HFFc6 (cell line): ENCODE data around the gene GLI1. TPM values are rescaled to one million over a fixed set of nuclear protein-coding genes. Genes with fewer than 3 reads are reported as not detected.

Experiments
- DNase-seq: peaks from one replicate; pipeline ENCODE4 v3.0.0-alpha.2; 2018
- H3K27ac Mint-ChIP-seq: 2 replicates; pipeline ENCODE4 v1.8.0; 2020; ENCODE audit warnings: mild to moderate bottlenecking, mixed read lengths
- H3K27me3 Mint-ChIP-seq: 2 replicates; pipeline ENCODE4 v1.8.0; 2021; ENCODE audit warnings: mild to moderate bottlenecking, moderate library complexity, mixed read lengths; ENCODE audit not compliant: insufficient read depth
- H3K36me3 Mint-ChIP-seq: 2 replicates; pipeline ENCODE4 v1.8.0; 2021; ENCODE audit warnings: low read depth, mixed read lengths
- H3K4me1 Mint-ChIP-seq: 2 replicates; pipeline ENCODE4 v1.8.0; 2020; ENCODE audit warnings: low read depth, mixed read lengths
- H3K4me3 Mint-ChIP-seq: 2 replicates; pipeline ENCODE4 v1.8.0; 2020; ENCODE audit warnings: mild to moderate bottlenecking, moderate library complexity, mixed read lengths
- H3K9me3 Mint-ChIP-seq: 2 replicates; pipeline ENCODE4 v1.8.0; 2020; ENCODE audit warnings: mild to moderate bottlenecking, mixed read lengths
- microRNA-seq: library from miRNA; unstranded; fragments of <30 nt; microRNA quantifications from one replicate; pipeline ENCODE4, GENCODE V29; 2019
- total RNA-seq, 6 experiments: library from RNA; stranded (reverse); fragmentation: NEBNext Ultra II Directional; extraction: Animal tissue kit (Norgen Biotek cat#: 25700); gene quantifications; 2 replicates in 1 of 6; 3 replicates in 5 of 6; pipeline ENCODE4 v1.2.3, GENCODE V29; 2021
- TF ChIP-seq, protein P1 (sequence below): fragments of 200-600 bp; sonication (generic); IDR thresholded peaks from 2 replicates; pipeline ENCODE4 v1.5.0; 2021; ENCODE audit warnings: antibody characterized with exemption, mild to moderate bottlenecking

GLI1 gene
- total RNA-seq, 6 experiments from 2014 or later, result 3.9 to 5.8 (median 4.6) TPM

DNA sequence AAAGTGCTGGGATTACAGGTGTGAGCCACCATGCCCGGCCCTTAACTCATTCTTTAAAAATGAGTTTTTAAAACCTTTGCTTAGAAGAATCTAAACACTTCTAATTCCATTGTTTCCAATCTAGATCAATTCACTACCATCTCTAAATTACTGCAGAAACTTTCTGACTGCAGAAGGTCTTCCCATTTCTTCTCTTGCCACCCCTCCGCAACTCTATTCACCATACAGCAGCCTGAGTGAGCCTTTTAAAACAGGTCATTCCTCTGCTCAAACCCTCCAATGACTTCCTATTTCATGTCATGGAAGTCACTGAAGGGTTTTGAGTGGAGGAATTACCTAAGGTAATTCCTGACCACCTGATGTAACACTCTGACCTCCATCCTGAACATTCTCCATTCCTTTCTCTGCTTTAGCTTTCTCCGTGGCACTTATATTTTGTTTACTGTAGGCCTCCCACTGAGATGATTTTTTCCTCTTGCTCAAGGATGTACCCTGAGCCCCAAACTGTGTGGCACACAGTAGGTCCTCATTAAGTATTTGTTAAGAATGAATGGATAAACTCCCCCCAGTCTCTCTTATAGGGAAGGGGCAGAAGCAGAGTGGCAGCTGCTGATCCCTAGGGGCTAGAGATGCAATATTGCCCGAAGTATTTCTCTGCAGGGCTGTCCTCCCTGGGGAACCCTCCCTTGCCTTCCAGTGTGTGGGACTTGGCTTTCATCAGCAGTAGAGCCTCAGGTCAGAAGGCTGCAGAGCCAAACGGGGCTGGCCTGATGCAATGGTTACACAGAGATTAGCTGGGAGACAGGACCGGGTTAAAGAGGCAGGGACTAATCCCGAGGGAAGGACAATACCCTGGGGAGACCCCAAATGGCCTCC, 59.6 kb downstream of the GLI1 start:
- Mint-ChIP-seq H3K36me3 (peaks cover 53% of the 10 kb centered on the region), H3K4me3 (peak overlapping the region; percentile 89)
- TF ChIP-seq, protein P1, sequence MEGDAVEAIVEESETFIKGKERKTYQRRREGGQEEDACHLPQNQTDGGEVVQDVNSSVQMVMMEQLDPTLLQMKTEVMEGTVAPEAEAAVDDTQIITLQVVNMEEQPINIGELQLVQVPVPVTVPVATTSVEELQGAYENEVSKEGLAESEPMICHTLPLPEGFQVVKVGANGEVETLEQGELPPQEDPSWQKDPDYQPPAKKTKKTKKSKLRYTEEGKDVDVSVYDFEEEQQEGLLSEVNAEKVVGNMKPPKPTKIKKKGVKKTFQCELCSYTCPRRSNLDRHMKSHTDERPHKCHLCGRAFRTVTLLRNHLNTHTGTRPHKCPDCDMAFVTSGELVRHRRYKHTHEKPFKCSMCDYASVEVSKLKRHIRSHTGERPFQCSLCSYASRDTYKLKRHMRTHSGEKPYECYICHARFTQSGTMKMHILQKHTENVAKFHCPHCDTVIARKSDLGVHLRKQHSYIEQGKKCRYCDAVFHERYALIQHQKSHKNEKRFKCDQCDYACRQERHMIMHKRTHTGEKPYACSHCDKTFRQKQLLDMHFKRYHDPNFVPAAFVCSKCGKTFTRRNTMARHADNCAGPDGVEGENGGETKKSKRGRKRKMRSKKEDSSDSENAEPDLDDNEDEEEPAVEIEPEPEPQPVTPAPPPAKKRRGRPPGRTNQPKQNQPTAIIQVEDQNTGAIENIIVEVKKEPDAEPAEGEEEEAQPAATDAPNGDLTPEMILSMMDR, result no peak

DNA sequence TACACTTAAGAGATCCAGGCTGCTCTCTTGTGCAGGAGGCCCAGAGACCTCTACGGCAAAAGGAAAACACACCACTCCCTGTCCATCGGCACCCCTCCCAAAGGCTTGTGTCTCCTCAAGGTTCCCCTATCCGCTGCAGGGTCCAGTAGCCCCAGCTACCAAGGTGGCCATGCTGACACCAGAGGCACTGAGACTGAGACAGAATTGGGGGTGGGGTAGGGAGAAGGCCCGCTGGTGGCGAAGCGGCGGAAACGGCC, 60.1 kb downstream of the GLI1 start:
- Mint-ChIP-seq H3K4me1 (peaks cover 65% of the 10 kb centered on the region), H3K9me3 (no peaks in the 10 kb centered on the region), H3K36me3 (peaks cover 53% of the 10 kb centered on the region), H3K27me3 (peaks cover 9% of the 10 kb centered on the region), H3K27ac (peak overlapping the region; percentile 99), H3K4me3 (peak overlapping the region; percentile 89)
- TF ChIP-seq, protein P1, result no peak
- DNase-seq, result no peak

More for the DNA sequence above, 59.6 kb downstream of the GLI1 start:
- peak overlapping the region; percentile 99 for H3K27ac Mint-ChIP-seq
- no peaks in the 10 kb centered on the region for H3K9me3 Mint-ChIP-seq
- peaks cover 59% of the 10 kb centered on the region for H3K4me1 Mint-ChIP-seq
- DNase-seq, result no peak
- H3K27me3 Mint-ChIP-seq, result peaks cover 12% of the 10 kb centered on the region

DNA sequence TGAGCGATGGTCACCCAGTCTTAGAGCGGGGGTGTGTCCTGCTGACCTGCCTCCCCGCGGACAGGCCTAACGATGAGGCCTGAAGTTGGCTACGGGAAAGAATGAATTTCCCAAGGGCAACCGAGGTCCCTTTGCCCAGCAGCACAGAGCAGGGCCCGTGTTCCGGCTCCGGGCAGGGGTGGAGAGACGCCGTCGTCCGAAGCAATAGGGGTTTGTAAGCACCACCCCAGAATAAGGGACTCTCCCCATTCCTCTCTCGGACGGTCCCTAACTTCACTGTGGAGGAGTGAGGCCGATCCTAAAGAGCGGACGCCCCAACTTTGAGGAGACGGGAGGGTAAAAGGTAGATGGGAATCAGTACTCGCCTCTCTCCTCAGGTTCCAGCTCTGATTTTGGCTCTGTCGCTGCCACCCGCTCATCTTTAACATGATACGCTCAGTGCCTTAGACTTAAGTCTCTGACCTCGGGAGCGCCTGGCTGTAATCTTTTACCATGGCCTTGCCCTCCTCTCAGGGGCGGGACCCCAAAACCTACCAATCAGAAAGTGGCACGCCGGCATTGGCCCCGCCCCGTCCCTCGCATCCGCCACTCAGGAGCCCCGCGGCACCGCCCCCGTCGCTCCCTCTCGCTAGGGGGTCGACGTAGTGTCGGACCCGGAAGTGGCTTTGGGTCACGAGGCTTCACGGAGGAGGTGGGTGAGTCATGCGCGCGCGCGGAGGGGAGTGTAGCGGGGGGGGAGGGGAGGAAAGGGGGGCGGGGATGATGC, 60.7 kb downstream of the GLI1 start, which contains the start of gene DDIT3:
TSS of gene DDIT3 (minus strand) at position 462 of the 766 bp plus-strand sequence. CDS start 3,108 bp downstream, outside the sequence.
- Mint-ChIP-seq H3K27me3 (peaks cover 6% of the 10 kb centered on the region), H3K4me1 (peaks cover 70% of the 10 kb centered on the region), H3K4me3 (peak within 1 kb of the TSS; percentile 89), H3K36me3 (peaks cover 53% of the 10 kb centered on the region), H3K9me3 (no peaks in the 10 kb centered on the region), H3K27ac (peak within 1 kb of the TSS; percentile 99)
- peak; percentile 96 for DNase-seq
- TF ChIP-seq, protein P1, result no peak

DNA sequence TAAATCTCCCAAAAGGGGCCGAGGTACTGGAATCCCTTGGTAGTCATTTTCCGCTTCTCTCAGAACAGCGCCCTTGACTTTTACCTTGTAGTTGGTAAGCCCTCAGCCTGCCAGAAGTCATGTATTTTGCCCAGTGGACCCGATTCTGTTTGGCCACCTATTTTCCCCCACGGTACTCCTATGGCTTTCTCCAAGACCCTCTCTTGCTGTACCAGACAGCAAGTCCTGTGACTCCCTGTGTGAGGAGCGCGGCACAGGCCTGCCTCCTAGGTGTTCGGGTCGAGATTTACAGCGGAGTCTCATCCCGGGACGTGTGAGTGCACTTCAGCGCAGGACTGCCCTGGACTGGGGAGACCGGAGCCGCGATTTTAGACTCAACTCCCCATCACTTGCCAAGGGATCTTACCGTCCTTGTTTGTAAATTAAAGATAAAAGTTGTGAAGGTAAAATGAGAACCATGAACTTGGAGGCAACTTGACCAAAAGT, 62.0 kb downstream of the GLI1 start:
- peaks cover 65% of the 10 kb centered on the region for H3K4me1 Mint-ChIP-seq
- DNase-seq, result no peak
- no peaks in the 10 kb centered on the region for H3K9me3 Mint-ChIP-seq
- TF ChIP-seq, protein P1, result no peak
- peak overlapping the region; percentile 99 for H3K27ac Mint-ChIP-seq
- H3K36me3 Mint-ChIP-seq, result peaks cover 41% of the 10 kb centered on the region
- H3K27me3 Mint-ChIP-seq, result peaks cover 11% of the 10 kb centered on the region
- H3K4me3 Mint-ChIP-seq, result peak overlapping the region; percentile 84

Small RNAs within 50 kb of the gene (microRNA-seq; reads per million reads assigned to microRNA genes)
- 4.6 reads per million for gene MIR616
- not detected for gene MIR6758

Other genes starting within 250 kb of the GLI1 start
- gene NXPH4, start 243.0 kb upstream of the GLI1 start, total RNA-seq, result 1 to 10 TPM; 2.9 to 8.2 (median 3.9) TPM
- 100 to 1,000 TPM; 112 to 127 (median 126) TPM for gene SHMT2, start 230.1 kb upstream of the GLI1 start, total RNA-seq
- gene STAC3, start 208.6 kb upstream of the GLI1 start, total RNA-seq, result 1 to 10 TPM in 1 of 6 experiments, under 1 TPM in 5; 0.21 to 1.1 (median 0.58) TPM
- gene R3HDM2, start 28.7 kb upstream of the GLI1 start, total RNA-seq, result 10 to 100 TPM; 33.7 to 39.4 (median 37.9) TPM
- gene INHBC, start 25.0 kb upstream of the GLI1 start, total RNA-seq, result not detected
- gene INHBE, start 4.5 kb upstream of the GLI1 start, total RNA-seq, result under 1 TPM in 5 of 6 experiments, not detected in 1; 0.12 to 0.34 (median 0.18) TPM
- gene ARHGAP9, start 20.1 kb downstream of the GLI1 start, total RNA-seq, result under 1 TPM in 5 of 6 experiments, not detected in 1; 0.11 to 0.85 (median 0.21) TPM
- 100 to 1,000 TPM; 179 to 207 (median 193) TPM for gene MARS1, start 28.3 kb downstream of the GLI1 start, total RNA-seq
- gene DDIT3, start 60.7 kb downstream of the GLI1 start, total RNA-seq, result 10 to 100 TPM in 4 of 6 experiments, 1 to 10 TPM in 2; 9.4 to 10.8 (median 10.2) TPM
- gene MBD6, start 63.0 kb downstream of the GLI1 start, total RNA-seq, result 10 to 100 TPM; 40.7 to 43.6 (median 42.1) TPM
- 100 to 1,000 TPM; 110 to 123 (median 116) TPM for gene DCTN2, start 87.4 kb downstream of the GLI1 start, total RNA-seq
- gene KIF5A, start 90.3 kb downstream of the GLI1 start, total RNA-seq, result 1 to 10 TPM; 1.0 to 1.8 (median 1.2) TPM
- 10 to 100 TPM; 21.1 to 33.1 (median 24.3) TPM for gene PIP4K2C, start 131.4 kb downstream of the GLI1 start, total RNA-seq
- gene DTX3, start 145.0 kb downstream of the GLI1 start, total RNA-seq, result 10 to 100 TPM; 17.7 to 21.0 (median 19.2) TPM
- gene ARHGEF25, start 151.7 kb downstream of the GLI1 start, total RNA-seq, result 10 to 100 TPM; 10.2 to 21.9 (median 11.9) TPM
- 1 to 10 TPM; 1.4 to 3.1 (median 2.3) TPM for gene B4GALNT1, start 173.4 kb downstream of the GLI1 start, total RNA-seq
- 100 to 1,000 TPM; 150 to 158 (median 156) TPM for gene OS9, start 234.3 kb downstream of the GLI1 start, total RNA-seq